ENCODE measurements around the gene SERPINE3.

- no peak for TF ChIP-seq CTCF (IDR thresholded peaks at IDR 0.05)
- TF ChIP-seq POLR2A (IDR thresholded peaks at IDR 0.05): no peak
These were observed 17.7 kb upstream of the SERPINE3 start for GRCh38 chr13:51321836-51322235.

All from thyroid gland (tissue), 4 donors.